Measurements from ENCODE around the gene CSPG4. TPM values are rescaled to one million over a fixed set of nuclear protein-coding genes. Genes with fewer than 3 reads are reported as not detected.

CSPG4 gene
- total and polyA plus RNA-seq, 3 donors from 2014 or later: 4.4 to 6.5 (median 5.2) TPM

- Histone ChIP-seq H3K27me3 (no peaks in the 10 kb centered on the region), H3K4me3 (no peak overlapping the region), H3K9me3 (no peaks in the 10 kb centered on the region), H3K27ac (no peak overlapping the region), H3K36me3 (ENCODE audit: low read depth, missing control alignments) (no peaks in the 10 kb centered on the region), H3K4me1 (peaks cover 27% of the 10 kb centered on the region)
- no peak for TF ChIP-seq POLR2A (IDR thresholded peaks at IDR 0.05)
- TF ChIP-seq CTCF (IDR thresholded peaks at IDR 0.05): peak in 2 of 3 experiments; percentile 36 to 39
- intact Hi-C loops (cut with DNase I; ENCODE audit: low total_unique reads): no loop called here
- peak; percentile 80 for DNase-seq
- WGBS, 2 donors: 66 to 69% methylated on average over 14 to 17 of the region's 17 CpGs
Observed at GRCh38 chr15:75727851-75728715, 15.4 kb upstream of the CSPG4 start.

DNA sequence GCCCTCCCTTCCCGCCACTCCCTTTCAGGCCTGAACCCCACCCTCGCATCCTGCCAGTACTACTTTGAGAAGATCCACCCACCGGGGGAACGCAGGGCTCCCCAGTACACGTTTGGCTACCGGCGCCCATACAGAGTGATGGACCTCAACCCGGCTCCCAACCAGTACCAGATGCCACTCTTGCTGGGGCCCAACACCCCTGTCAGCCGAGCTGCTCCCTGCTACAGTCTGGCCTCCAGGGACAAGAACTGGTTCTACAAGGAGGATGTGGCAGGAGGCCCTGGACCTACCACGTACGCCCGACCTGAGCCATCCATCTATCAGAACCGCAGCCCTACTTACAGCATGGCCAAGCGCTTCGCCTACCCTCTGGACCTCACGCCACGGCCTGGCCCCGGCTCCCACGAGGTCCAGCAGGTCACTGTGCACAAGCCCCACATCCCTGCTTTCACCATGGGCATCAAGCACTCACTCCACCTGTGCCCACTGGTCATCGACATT lies 14.4 kb upstream of the CSPG4 start:
- no peaks in the 10 kb centered on the region for H3K9me3 ChIP-seq
- H3K4me3 ChIP-seq: no peak overlapping the region
- TF ChIP-seq POLR2A (IDR thresholded peaks at IDR 0.05) (no peak), CTCF (IDR thresholded peaks at IDR 0.05) (no peak)
- no peak for DNase-seq
- H3K27ac ChIP-seq: no peak overlapping the region
- H3K36me3 ChIP-seq (ENCODE audit: low read depth, missing control alignments): no peaks in the 10 kb centered on the region
- no peaks in the 10 kb centered on the region for H3K27me3 ChIP-seq
- intact Hi-C loops (cut with DNase I; ENCODE audit: low total_unique reads): no loop called here
- 89 to 91% methylated on average over 15 to 20 of the region's 20 CpGs for WGBS, 2 donors
- H3K4me1 ChIP-seq: peaks cover 17% of the 10 kb centered on the region

GRCh38 chr15:75725719-75726607 lies 13.3 kb upstream of the CSPG4 start:
- WGBS, 2 donors: 78 to 91% methylated on average over 11 of the region's 11 CpGs
- Histone ChIP-seq H3K4me1 (peaks cover 7% of the 10 kb centered on the region), H3K27ac (no peak overlapping the region), H3K27me3 (no peaks in the 10 kb centered on the region), H3K9me3 (no peaks in the 10 kb centered on the region), H3K4me3 (no peak overlapping the region), H3K36me3 (ENCODE audit: low read depth, missing control alignments) (no peaks in the 10 kb centered on the region)
- DNase-seq: no peak
- intact Hi-C loops (cut with DNase I; ENCODE audit: low total_unique reads): no loop called here
- TF ChIP-seq CTCF (IDR thresholded peaks at IDR 0.05) (no peak), POLR2A (IDR thresholded peaks at IDR 0.05) (no peak)

GRCh38 chr15:75725006-75725718 lies 12.5 kb upstream of the CSPG4 start:
- intact Hi-C loops (cut with DNase I; ENCODE audit: low total_unique reads): no loop called here
- TF ChIP-seq CTCF (IDR thresholded peaks at IDR 0.05) (no peak), POLR2A (IDR thresholded peaks at IDR 0.05) (no peak)
- Histone ChIP-seq H3K27ac (no peak overlapping the region), H3K4me3 (no peak overlapping the region), H3K9me3 (no peaks in the 10 kb centered on the region), H3K4me1 (peaks cover 7% of the 10 kb centered on the region), H3K36me3 (ENCODE audit: low read depth, missing control alignments) (no peaks in the 10 kb centered on the region), H3K27me3 (no peaks in the 10 kb centered on the region)
- DNase-seq: no peak
- 92 to 95% methylated on average over 13 to 15 of the region's 15 CpGs for WGBS, 2 donors
